HG02798 (cell line): ENCODE measurements around the gene GABRD.

ENCODE experiments used
- ATAC-seq: cut with Tn5 transposase; IDR thresholded peaks from one replicate; pipeline ENCODE4 v1.9.1; 2021; ENCODE audit warnings: mild to moderate bottlenecking; ENCODE audit not compliant: unreplicated experiment, poor library complexity

Gene GABRD

GRCh38 chr1:1984560-1985070 is 34.5 kb upstream of the GABRD start:
- ATAC-seq: no peak

- ATAC-seq: no peak
These were observed 33.6 kb upstream of the GABRD start for GRCh38 chr1:1985375-1986050.

- ATAC-seq: no peak
These were observed 32.5 kb upstream of the GABRD start for GRCh38 chr1:1986451-1987141.

- no peak for ATAC-seq
These were observed 32.0 kb upstream of the GABRD start for GRCh38 chr1:1987142-1987510.

- ATAC-seq: no peak
These were observed 30.8 kb upstream of the GABRD start for GRCh38 chr1:1988061-1988945.

GRCh38 chr1:1989102-1989542 is 30.0 kb upstream of the GABRD start:
- no peak for ATAC-seq

GRCh38 chr1:1989789-1990188 is 29.4 kb upstream of the GABRD start:
- ATAC-seq: no peak

- no peak for ATAC-seq
These were observed 28.9 kb upstream of the GABRD start for GRCh38 chr1:1990222-1990621.

- no peak for ATAC-seq
These were observed 24.6 kb upstream of the GABRD start for GRCh38 chr1:1994536-1994935.

GRCh38 chr1:1996207-1996651 is 22.9 kb upstream of the GABRD start:
- ATAC-seq: no peak

GRCh38 chr1:1997576-1997975 is 21.6 kb upstream of the GABRD start:
- ATAC-seq: no peak

- no peak for ATAC-seq
These were observed 18.7 kb upstream of the GABRD start for GRCh38 chr1:2000432-2000831.

GRCh38 chr1:2000850-2001249 is 18.3 kb upstream of the GABRD start:
- no peak for ATAC-seq

GRCh38 chr1:2001773-2002411 is 17.3 kb upstream of the GABRD start:
- ATAC-seq: no peak

- ATAC-seq: no peak
These were observed 15.5 kb upstream of the GABRD start, which contains the start of gene CFAP74 for GRCh38 chr1:2003541-2004131. Gene CFAP74, minus strand, starts transcription at chr1:2003786. Its CDS starts 12,830 bp downstream, at chr1:1990956.

- ATAC-seq: no peak
These were observed 14.3 kb upstream of the GABRD start for GRCh38 chr1:2004856-2005255.

GRCh38 chr1:2009101-2010053 is 9.8 kb upstream of the GABRD start:
- ATAC-seq: no peak

- no peak for ATAC-seq
These were observed 5.0 kb upstream of the GABRD start for GRCh38 chr1:2014181-2014580.
